Right cardiac atrium (tissue), 5 donors: Measurements from ENCODE around the gene BPGM. TPM values are rescaled to one million over a fixed set of nuclear protein-coding genes. Genes with fewer than 3 reads are reported as not detected.

ENCODE experiments used
- ATAC-seq, 2 donors: fragments of 200-7000 bp; cut with Tn5 transposase; one replicate each; pipeline versions ENCODE4 v1.8.0 to v1.9.1; 2020; ENCODE audit warnings: moderate library complexity in 2 of 2, mild to moderate bottlenecking in 1 of 2
- DNase-seq, 3 donors: peaks; one replicate each; pipeline ENCODE4 v3.0.0-alpha.2; 2020
- H3K27ac ChIP-seq: one replicate; pipeline ENCODE4 v1.5.1; 2013; ENCODE audit warnings: mild to moderate bottlenecking, low read length, control low read depth, moderate library complexity
- H3K27me3 ChIP-seq: one replicate; pipeline ENCODE4 v1.6.1; 2013; ENCODE audit not compliant: control insufficient read depth, insufficient read depth
- H3K4me1 ChIP-seq: one replicate; pipeline ENCODE4 v1.6.1; 2013; ENCODE audit warnings: low read length; ENCODE audit not compliant: control insufficient read depth, insufficient read depth
- H3K4me3 ChIP-seq: one replicate; pipeline ENCODE4 v1.5.1; 2013; ENCODE audit warnings: low read length, control low read depth
- H3K9me3 ChIP-seq: one replicate; pipeline ENCODE4 v1.6.1; 2013; ENCODE audit warnings: low read length; ENCODE audit not compliant: control insufficient read depth
- WGBS: extraction: QIAGEN DNeasy Blood & Tissue Kit; methylation state at CpG from one replicate; pipeline ENCODE4 v1.1.7; 2013; 5-methylcytosine and 5-hydroxymethylcytosine counted together
- intact Hi-C, 4 donors: fragments of 100-400 bp; cut with DNase I; formaldehyde crosslinking; loops; one replicate each; pipeline versions ENCODE4 v1.11.0 to v1.14.0; 2022 to 2023
- polyA plus RNA-seq: library from polyadenylated mRNA; stranded (reverse); fragments of 200-250 nt; gene quantifications from one replicate; pipeline ENCODE4 v1.2.3, GENCODE V29; 2013
- total RNA-seq, 4 donors: library from RNA; stranded (reverse); fragmentation: NEBNext Ultra II Directional; extraction: Animal tissue kit (Norgen Biotek cat#: 25700); gene quantifications; one replicate each; pipeline ENCODE4 v1.2.1, GENCODE V29; 2021
- donor health status: healthy with polysubstance abuse.
- donor health status: DM: no; HTN: yes; CAD: no.
- donor health status: DM: no; HTN: no; CAD: no.
- donor health status: DM: no; HTN: yes; CAD: no; lungs with severe emphysema.
- donor health status: DM: yes; HTN: yes; CAD: no.

Gene BPGM
- total and polyA plus RNA-seq, 5 donors: 12.9 to 18.2 (median 15.0) TPM

DNA sequence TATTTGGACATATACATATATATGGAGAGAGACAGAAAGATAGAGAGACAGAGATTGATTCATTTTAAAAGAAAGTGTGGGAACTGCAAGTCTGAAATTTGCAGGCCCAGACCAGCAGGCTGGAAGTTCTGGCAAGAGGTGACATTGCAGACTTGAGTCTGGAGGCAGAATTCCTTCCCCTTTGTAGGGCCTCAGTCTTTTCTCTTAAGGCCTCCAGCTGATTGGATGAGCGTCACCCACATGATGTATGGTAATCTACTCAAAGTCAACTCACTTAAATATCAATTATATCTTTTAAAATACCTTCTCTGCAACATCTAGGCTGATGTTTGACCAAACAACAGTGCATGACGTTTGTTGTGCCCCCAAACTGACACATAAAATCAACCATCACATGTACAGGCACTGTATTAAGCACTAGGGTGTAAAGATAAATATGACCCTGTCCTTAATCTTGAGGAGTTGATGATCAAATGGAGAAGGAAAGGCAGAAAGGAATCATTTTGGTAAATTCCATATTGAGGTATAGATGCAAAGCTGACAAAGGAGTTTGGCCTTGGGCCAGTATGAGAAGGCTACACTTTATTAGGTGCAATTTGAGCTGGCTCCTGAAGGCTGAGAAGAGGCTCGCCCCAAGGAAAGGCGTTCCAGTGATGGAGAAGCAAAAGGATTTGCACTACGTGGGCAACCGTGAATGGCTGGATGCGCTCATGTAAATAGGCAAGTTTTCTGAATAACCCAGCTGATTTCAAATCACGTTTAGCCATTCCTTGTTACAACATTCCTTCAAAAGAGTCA lies 52.6 kb downstream of the BPGM start:
- Histone ChIP-seq H3K9me3 (no peaks in the 10 kb centered on the region), H3K4me3 (no peak overlapping the region), H3K4me1 (peaks cover 2% of the 10 kb centered on the region), H3K27me3 (no peaks in the 10 kb centered on the region), H3K27ac (no peak overlapping the region)
- no peak for ATAC-seq
- WGBS: 76% methylated on average over 8 of the region's 8 CpGs
- intact Hi-C loops: loop anchor here (5.0 to 10.0 kb wide), 3 partner anchors 43 to 56 kb away; no protein-coding TSS in a partner anchor
- DNase-seq: no peak

DNA sequence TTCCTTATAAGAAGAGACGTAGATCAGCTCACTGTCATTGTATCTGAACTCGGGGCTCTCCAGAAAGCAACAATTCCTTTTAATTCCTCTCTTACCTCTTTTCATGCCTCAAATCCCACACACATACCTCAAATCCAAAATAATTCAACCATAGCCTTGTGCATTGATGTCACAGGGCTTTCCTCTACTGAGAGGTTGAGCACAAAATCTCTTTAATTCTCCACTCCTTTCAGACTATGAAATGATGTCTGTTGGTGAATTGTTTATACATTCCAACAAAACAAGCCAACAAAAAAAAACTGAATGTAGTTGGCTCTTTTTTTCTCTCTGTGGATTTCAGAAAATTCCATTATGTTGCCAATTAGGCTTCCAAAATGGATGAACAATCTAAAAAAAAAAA lies 53.2 kb downstream of the BPGM start:
- 72% methylated on average over 2 of the region's 2 CpGs for WGBS
- no peak for ATAC-seq
- Histone ChIP-seq H3K4me3 (no peak overlapping the region), H3K27me3 (no peaks in the 10 kb centered on the region), H3K4me1 (peaks cover 2% of the 10 kb centered on the region), H3K9me3 (no peaks in the 10 kb centered on the region), H3K27ac (no peak overlapping the region)
- intact Hi-C loops: loop anchor here (5.0 to 10.0 kb wide), 3 partner anchors 42 to 55 kb away; no protein-coding TSS in a partner anchor
- no peak for DNase-seq

DNA sequence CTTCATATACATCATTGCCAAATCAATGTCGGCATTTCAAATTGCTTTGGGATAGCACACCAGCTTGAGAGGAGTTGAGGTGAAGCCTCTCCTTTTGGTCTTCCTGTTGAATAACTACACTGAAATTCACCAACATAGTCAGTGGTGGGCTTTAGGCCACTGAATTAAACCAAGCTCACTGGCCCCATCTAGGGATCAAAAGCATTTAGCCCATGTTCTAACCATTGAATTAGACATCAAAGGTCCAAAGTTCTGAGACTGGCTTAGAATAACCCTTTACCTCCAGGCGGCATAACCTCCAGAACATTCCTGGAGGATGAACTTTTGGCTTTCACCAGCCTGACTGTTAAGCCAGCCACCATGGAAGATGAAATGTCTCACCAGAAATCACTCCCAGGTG lies 54.6 kb downstream of the BPGM start:
- H3K27me3 ChIP-seq: no peaks in the 10 kb centered on the region
- H3K4me1 ChIP-seq: peaks cover 2% of the 10 kb centered on the region
- 93% methylated on average over 2 of the region's 2 CpGs for WGBS
- ATAC-seq (peak in 1 of 2 donors; percentile 25), DNase-seq (no peak)
- no peaks in the 10 kb centered on the region for H3K9me3 ChIP-seq
- no peak overlapping the region for H3K27ac ChIP-seq
- intact Hi-C loops: no loop called here
- H3K4me3 ChIP-seq: no peak overlapping the region

DNA sequence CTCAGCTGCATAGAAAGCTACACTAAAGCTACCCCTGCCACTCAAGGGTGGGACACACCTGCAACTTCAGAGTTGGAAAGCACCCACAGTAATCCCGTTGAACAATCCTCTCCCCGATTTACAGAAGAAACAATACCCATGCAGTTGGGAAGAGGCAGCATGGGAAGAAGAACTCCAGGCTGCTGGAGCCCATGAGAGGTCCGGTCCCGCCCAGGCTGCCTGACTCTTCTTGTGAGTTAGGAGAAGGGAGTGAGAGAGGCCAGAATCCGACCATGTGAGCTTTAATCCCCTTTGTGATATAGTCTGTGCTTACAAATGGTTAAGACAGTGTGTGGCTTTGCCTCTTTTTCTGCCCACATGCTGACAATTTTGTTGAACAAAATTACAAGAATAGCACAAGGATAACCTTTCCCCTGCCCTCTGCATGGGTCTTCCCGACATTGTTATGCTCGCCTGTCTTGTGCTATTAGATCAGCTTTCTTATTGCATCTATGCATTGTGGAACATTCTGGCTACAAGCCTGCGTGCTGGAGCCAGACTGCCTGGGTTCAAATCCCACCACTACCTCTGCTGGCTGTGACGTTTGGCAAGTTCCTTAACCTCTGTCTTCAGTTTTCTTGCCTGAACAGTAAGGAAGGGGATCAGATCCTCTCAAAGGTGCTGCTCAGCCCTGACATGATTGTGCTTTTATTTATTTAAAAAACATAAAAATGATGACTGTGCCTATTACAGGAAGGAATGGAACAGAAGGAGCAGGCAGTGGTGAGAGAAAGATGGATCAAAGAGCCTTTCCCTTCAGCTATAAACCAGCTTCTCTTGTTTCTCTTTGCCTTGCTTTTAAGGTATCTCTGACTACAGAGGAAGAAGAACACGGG lies 56.0 kb downstream of the BPGM start:
- intact Hi-C loops: no loop called here
- H3K9me3 ChIP-seq: no peaks in the 10 kb centered on the region
- H3K4me3 ChIP-seq: no peak overlapping the region
- WGBS: 55% methylated on average over 10 of the region's 10 CpGs
- ATAC-seq (no peak), DNase-seq (peak in 1 of 3 donors; percentile 51)
- peaks cover 2% of the 10 kb centered on the region for H3K4me1 ChIP-seq
- H3K27ac ChIP-seq: peak overlapping the region; percentile 23
- H3K27me3 ChIP-seq: no peaks in the 10 kb centered on the region

DNA sequence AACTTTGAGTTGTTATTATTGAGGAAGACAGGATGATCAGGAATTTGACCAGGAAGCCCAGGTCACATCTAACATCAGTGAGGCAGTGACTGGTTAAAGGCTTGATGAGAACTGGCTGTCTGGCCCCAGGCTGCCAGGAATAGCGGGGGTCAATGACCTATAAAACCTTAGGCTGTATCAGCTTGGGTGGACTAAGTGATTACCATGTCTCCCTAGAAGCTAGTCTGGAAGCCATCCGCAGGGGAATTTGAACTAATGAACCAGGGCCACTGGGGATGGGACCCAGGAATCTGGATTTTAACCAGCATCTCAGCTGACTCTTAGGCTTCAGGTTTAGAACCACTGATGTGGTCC lies 56.6 kb downstream of the BPGM start:
- Histone ChIP-seq H3K27ac (peak overlapping the region; percentile 21), H3K4me3 (no peak overlapping the region), H3K4me1 (peaks cover 2% of the 10 kb centered on the region), H3K27me3 (no peaks in the 10 kb centered on the region), H3K9me3 (no peaks in the 10 kb centered on the region)
- intact Hi-C loops: no loop called here
- no peak for DNase-seq
- 86% methylated on average over 2 of the region's 2 CpGs for WGBS
- peak in 1 of 2 donors; percentile 32 for ATAC-seq

DNA sequence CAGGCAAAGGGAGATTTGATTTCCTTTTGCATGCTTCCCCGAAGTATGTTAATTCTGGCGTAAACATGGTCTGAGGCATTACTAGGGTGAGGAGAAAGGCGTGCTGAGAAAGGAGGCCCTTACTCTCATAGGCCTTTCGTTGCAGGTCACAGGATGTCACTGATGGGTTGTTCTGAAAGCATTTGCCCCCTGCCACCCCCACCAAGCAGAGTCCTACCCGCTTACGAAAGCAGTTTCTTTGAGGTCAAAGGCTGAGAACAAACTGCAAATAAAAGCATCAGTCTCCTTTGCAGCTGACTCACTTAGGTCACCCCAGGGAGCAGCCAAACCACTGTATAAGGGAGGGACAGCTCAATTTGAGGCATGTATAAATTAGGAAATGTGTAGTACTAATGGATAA lies 57.1 kb downstream of the BPGM start:
- peaks cover 2% of the 10 kb centered on the region for H3K4me1 ChIP-seq
- H3K4me3 ChIP-seq: no peak overlapping the region
- H3K27me3 ChIP-seq: no peaks in the 10 kb centered on the region
- H3K9me3 ChIP-seq: no peaks in the 10 kb centered on the region
- peak; percentile 30 to 51 for ATAC-seq
- no peak overlapping the region for H3K27ac ChIP-seq
- 76% methylated on average over 6 of the region's 6 CpGs for WGBS
- intact Hi-C loops: no loop called here
- DNase-seq: no peak

DNA sequence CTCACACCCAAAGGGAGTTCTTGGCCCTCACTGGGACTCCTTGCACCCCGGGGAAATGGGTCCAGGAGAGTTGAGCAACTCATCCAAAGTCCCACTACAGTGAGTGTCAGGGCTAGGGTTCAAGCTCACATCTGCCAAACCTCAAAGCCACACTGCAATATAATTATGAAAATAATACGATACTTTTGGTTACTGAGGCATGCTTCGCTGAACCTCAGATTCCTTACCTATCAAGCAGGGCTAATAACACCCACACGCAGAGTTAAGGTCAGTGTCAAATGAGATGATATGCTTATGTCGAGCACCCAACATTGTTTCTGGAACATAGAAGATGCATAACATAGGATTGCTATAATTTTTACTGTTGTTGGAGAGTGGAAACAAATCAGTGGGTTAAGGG lies 58.2 kb downstream of the BPGM start:
- intact Hi-C loops: no loop called here
- H3K4me3 ChIP-seq: no peak overlapping the region
- no peaks in the 10 kb centered on the region for H3K27me3 ChIP-seq
- peaks cover 2% of the 10 kb centered on the region for H3K4me1 ChIP-seq
- ATAC-seq: no peak
- no peaks in the 10 kb centered on the region for H3K9me3 ChIP-seq
- no peak overlapping the region for H3K27ac ChIP-seq
- 96% methylated on average over 5 of the region's 5 CpGs for WGBS
- no peak for DNase-seq

DNA sequence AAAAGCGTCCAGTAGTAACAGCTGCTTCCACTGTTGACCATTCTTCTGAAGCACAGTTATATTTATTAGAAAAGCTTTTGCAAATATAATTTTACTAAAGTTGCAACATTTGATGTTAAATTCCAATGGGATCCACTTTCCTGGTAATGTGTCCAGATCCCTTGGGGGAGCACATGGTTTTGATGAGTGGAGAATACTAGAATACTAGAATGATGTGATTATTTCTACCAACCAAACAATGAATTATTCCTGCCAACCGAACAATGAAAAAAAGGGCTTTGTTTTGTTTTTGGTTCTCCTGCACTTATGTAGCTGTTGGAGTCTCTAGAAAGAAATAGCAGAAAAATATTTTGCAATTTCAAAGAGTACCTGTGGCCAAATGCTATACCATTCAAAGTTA lies 59.1 kb downstream of the BPGM start:
- DNase-seq (no peak), ATAC-seq (no peak)
- Histone ChIP-seq H3K27me3 (no peaks in the 10 kb centered on the region), H3K27ac (no peak overlapping the region), H3K4me1 (peaks cover 2% of the 10 kb centered on the region), H3K9me3 (no peaks in the 10 kb centered on the region), H3K4me3 (no peak overlapping the region)
- WGBS: 39% methylated on average over 2 of the region's 2 CpGs
- intact Hi-C loops: no loop called here

DNA sequence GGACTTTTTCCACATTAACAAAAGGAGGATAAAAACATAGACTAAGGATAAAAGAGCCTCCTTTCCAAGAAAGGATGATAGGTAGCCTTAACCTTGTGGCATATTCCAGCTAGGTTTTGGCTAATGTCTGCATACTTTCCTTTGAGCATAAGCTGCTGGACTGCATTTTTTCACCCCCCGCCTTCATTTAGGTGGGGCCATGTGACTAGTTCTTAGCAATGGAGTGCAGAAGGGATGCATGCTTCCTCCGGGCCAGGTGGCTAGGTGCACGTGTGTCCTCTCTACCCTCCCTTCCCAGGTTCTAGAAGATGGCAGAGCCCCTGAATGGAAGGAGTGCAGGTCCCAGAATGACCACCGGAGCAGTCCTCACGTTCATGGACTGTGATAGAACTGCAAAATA lies 59.8 kb downstream of the BPGM start:
- peaks cover under 1% of the 10 kb centered on the region for H3K4me1 ChIP-seq
- H3K9me3 ChIP-seq: no peaks in the 10 kb centered on the region
- 86% methylated on average over 5 of the region's 5 CpGs for WGBS
- DNase-seq: no peak
- no peak overlapping the region for H3K27ac ChIP-seq
- no peak for ATAC-seq
- intact Hi-C loops: no loop called here
- H3K4me3 ChIP-seq: no peak overlapping the region
- H3K27me3 ChIP-seq: no peaks in the 10 kb centered on the region

DNA sequence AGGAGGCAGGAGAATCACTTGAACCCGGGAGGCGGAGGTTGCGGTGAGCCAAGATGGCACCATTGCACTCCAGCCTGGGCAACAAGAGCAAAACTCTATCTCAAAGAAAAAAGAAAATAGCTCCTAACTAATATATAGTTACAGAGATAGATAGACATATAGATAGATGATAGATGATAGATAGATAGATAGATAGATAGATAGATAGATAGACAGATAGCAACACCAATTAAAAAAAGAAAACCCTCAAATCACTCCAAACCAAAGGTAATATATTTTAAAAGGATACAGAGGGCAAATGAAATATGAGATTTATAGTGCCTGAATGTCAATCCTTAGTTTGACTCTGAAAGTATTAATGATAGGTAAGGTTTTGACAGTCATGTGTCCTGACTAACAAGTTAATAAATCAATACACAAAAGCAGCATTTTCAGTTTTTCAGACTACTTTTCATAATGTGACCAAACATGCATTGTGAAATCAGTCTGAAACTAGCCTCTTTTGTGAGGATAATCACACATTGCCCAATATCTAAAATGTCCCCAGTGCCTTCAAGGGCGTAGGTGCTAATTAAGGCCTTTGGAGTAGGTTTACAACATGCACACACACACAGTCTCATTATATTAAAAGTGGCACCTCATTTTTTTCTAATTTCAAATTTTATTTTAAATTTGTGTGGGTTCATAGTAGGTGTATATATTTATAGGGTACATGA lies 61.2 kb downstream of the BPGM start:
- no peak for ATAC-seq
- H3K4me1 ChIP-seq: no peaks in the 10 kb centered on the region
- no peak for DNase-seq
- H3K4me3 ChIP-seq: no peak overlapping the region
- no peak overlapping the region for H3K27ac ChIP-seq
- no peaks in the 10 kb centered on the region for H3K27me3 ChIP-seq
- intact Hi-C loops: no loop called here
- H3K9me3 ChIP-seq: no peaks in the 10 kb centered on the region
- 91% methylated on average over 4 of the region's 4 CpGs for WGBS

DNA sequence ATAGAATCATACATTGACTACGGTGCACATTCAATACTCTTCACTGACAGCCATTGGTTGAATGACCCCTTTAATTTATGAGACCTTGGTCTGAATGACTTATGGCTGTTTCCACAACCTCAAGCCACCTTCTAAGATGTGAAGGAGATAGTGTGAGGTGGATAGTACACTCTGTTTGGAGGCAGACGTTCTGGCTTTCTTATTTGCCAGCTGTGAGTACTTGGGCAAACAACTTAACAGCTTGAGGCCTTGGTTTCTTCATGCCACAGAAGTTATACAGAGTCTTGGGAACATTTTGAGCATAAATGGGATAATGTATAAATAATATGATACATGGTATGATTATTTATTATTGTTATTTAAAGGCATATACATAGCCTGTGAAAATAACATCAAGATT lies 62.0 kb downstream of the BPGM start:
- 68% methylated on average over 2 of the region's 2 CpGs for WGBS
- Histone ChIP-seq H3K27me3 (no peaks in the 10 kb centered on the region), H3K9me3 (no peaks in the 10 kb centered on the region), H3K4me3 (no peak overlapping the region), H3K4me1 (no peaks in the 10 kb centered on the region), H3K27ac (no peak overlapping the region)
- DNase-seq (no peak), ATAC-seq (no peak)
- intact Hi-C loops: no loop called here
